ENCODE data around the gene FXYD7. TPM values are rescaled to one million over a fixed set of nuclear protein-coding genes. Genes with fewer than 3 reads are reported as not detected.

The FXYD7 gene
- polyA plus RNA-seq, 1 donor (not counting 4 experiments of a cell fraction or from before 2014, with no cell fraction given) = not detected

- peaks cover 6% of the 10 kb centered on the region for H3K4me1 ChIP-seq (ENCODE audit: control insufficient read depth, extremely low read depth, insufficient read depth, low read length)
- no peaks in the 10 kb centered on the region for H3K9me3 ChIP-seq (ENCODE audit: control insufficient read depth, low read depth, low read length)
- dilution Hi-C loops (cut with MboI; ENCODE audit: extremely low pct_ligation_motif_present, low sequenced_read_pairs) = no loop called here
- TF ChIP-seq CTCF (optimal IDR thresholded peaks at IDR 0.05 in 1 of 3, IDR thresholded peaks at IDR 0.05 in 1 of 3, conservative IDR thresholded peaks at IDR 0.05 in 1 of 3; ENCODE audit: extremely low read depth in 1 of 3, insufficient read depth in 2 of 3, low read length in 3 of 3) (peak; percentile 64 to 93 (median 93)), EZH2 (IDR thresholded peaks at IDR 0.05; ENCODE audit: low read length) (no peak)
- DNase-seq (ENCODE audit: low read depth, low spot score) (no peak), FAIRE-seq (peak; percentile 46)
- no peak overlapping the region for H3K4me2 ChIP-seq (ENCODE audit: control insufficient read depth, extremely low read depth, insufficient read depth, low read depth, low read length)
- H3K27ac ChIP-seq (ENCODE audit: control insufficient read depth, insufficient read depth, low read length) = no peak overlapping the region
- H3K79me2 ChIP-seq (ENCODE audit: control insufficient read depth, insufficient read depth, low read length) = no peaks in the 10 kb centered on the region
- no peaks in the 10 kb centered on the region for H3K27me3 ChIP-seq (ENCODE audit: control insufficient read depth, extremely low read depth, insufficient read depth, low read length)
- no peaks in the 10 kb centered on the region for H4K20me1 ChIP-seq (ENCODE audit: control insufficient read depth, extremely low read depth, insufficient read depth, low read length)
- H3K9me1 ChIP-seq (ENCODE audit: control insufficient read depth, extremely low read depth, insufficient read depth, low read length) = no peaks in the 10 kb centered on the region
- no peak overlapping the region for H3K4me3 ChIP-seq (ENCODE audit: control insufficient read depth in 2 of 3, extremely low read depth in 1 of 3, insufficient read depth in 2 of 3, low read depth in 1 of 3, low read length in 3 of 3)
- no peak overlapping the region for H2AFZ ChIP-seq (ENCODE audit: control insufficient read depth, low read length)
- H3K9ac ChIP-seq (ENCODE audit: control insufficient read depth, extremely low read depth, insufficient read depth, low read length) = no peak overlapping the region
- no peaks in the 10 kb centered on the region for H3K36me3 ChIP-seq (ENCODE audit: control insufficient read depth in 2 of 2, extremely low read depth in 1 of 2, insufficient read depth in 2 of 2, low read length in 2 of 2)
Observed at GRCh38 chr19:35135389-35135909, 7.6 kb upstream of the FXYD7 start.

GRCh38 chr19:35136231-35136630, 6.8 kb upstream of the FXYD7 start:
- Histone ChIP-seq H3K4me2 (ENCODE audit: control insufficient read depth, extremely low read depth, insufficient read depth, low read depth, low read length) (no peak overlapping the region), H4K20me1 (ENCODE audit: control insufficient read depth, extremely low read depth, insufficient read depth, low read length) (no peaks in the 10 kb centered on the region), H3K27ac (ENCODE audit: control insufficient read depth, insufficient read depth, low read length) (no peak overlapping the region), H3K9me1 (ENCODE audit: control insufficient read depth, extremely low read depth, insufficient read depth, low read length) (no peaks in the 10 kb centered on the region), H3K79me2 (ENCODE audit: control insufficient read depth, insufficient read depth, low read length) (no peaks in the 10 kb centered on the region), H2AFZ (ENCODE audit: control insufficient read depth, low read length) (no peak overlapping the region), H3K36me3 (ENCODE audit: control insufficient read depth in 2 of 2, extremely low read depth in 1 of 2, insufficient read depth in 2 of 2, low read length in 2 of 2) (no peaks in the 10 kb centered on the region), H3K4me1 (ENCODE audit: control insufficient read depth, extremely low read depth, insufficient read depth, low read length) (peaks cover 9% of the 10 kb centered on the region), H3K4me3 (ENCODE audit: control insufficient read depth in 2 of 3, extremely low read depth in 1 of 3, insufficient read depth in 2 of 3, low read depth in 1 of 3, low read length in 3 of 3) (no peak overlapping the region), H3K9me3 (ENCODE audit: control insufficient read depth, low read depth, low read length) (no peaks in the 10 kb centered on the region), H3K27me3 (ENCODE audit: control insufficient read depth, extremely low read depth, insufficient read depth, low read length) (no peaks in the 10 kb centered on the region), H3K9ac (ENCODE audit: control insufficient read depth, extremely low read depth, insufficient read depth, low read length) (no peak overlapping the region)
- DNase-seq (ENCODE audit: low read depth, low spot score) = no peak
- dilution Hi-C loops (cut with MboI; ENCODE audit: extremely low pct_ligation_motif_present, low sequenced_read_pairs) = no loop called here
- no peak for TF ChIP-seq CTCF (optimal IDR thresholded peaks at IDR 0.05 in 1 of 3, IDR thresholded peaks at IDR 0.05 in 1 of 3, conservative IDR thresholded peaks at IDR 0.05 in 1 of 3; ENCODE audit: extremely low read depth in 1 of 3, insufficient read depth in 2 of 3, low read length in 3 of 3)
- no peak for TF ChIP-seq EZH2 (IDR thresholded peaks at IDR 0.05; ENCODE audit: low read length)
- FAIRE-seq = no peak
